GM23338 (cell line): Measurements from ENCODE around the gene PKD2L1. TPM values are rescaled to one million over a fixed set of nuclear protein-coding genes. Genes with fewer than 3 reads are reported as not detected.
A peak's percentile ranks its signal among the peaks of the same experiment; 100 is the strongest.

Experiments used
- ATAC-seq: fragments of 200-7000 bp; cut with Tn5 transposase; 3 replicates; pipeline ENCODE4 v1.9.1; 2020
- DNase-seq: peaks from one replicate; pipeline ENCODE4 v3.0.0-alpha.2; 2015; ENCODE audit warnings: low spot score
- H2AFZ ChIP-seq: fragments of 200-600 bp; sonication (generic); 2 replicates; pipeline ENCODE4 v1.8.0; 2016; ENCODE audit warnings: antibody characterized with exemption, mild to moderate bottlenecking, moderate library complexity
- H3F3A ChIP-seq: fragments of 200-600 bp; sonication (generic); replicated peaks from 2 replicates; pipeline ENCODE4 v1.8.0; 2017; ENCODE audit warnings: antibody characterized with exemption, mixed run types, low read depth
- H3K27ac ChIP-seq: fragments of 200-600 bp; sonication (generic); 2 replicates; pipeline ENCODE4 v1.6.1; 2016; ENCODE audit warnings: low read depth
- H3K27me3 ChIP-seq: fragments of 200-600 bp; sonication (generic); 2 replicates; pipeline ENCODE4 v1.8.0; 2016; ENCODE audit warnings: mild to moderate bottlenecking, mixed run types, moderate library complexity; ENCODE audit not compliant: insufficient read depth
- H3K36me3 ChIP-seq: fragments of 200-600 bp; sonication (generic); 2 replicates; pipeline ENCODE4 v1.8.0; 2016; ENCODE audit warnings: mild to moderate bottlenecking; ENCODE audit not compliant: insufficient read depth
- H3K4me1 ChIP-seq: fragments of 200-600 bp; sonication (generic); 2 replicates; pipeline ENCODE4 v1.8.0; 2016; ENCODE audit warnings: mild to moderate bottlenecking, moderate library complexity; ENCODE audit not compliant: insufficient read depth
- H3K4me2 ChIP-seq: fragments of 200-600 bp; sonication (generic); 2 replicates; pipeline ENCODE4 v1.7.1; 2017; ENCODE audit warnings: mixed run types
- H3K4me3 ChIP-seq: fragments of 200-600 bp; sonication (generic); 2 replicates; pipeline ENCODE4 v1.6.1; 2016; ENCODE audit warnings: mixed run types
- H3K79me2 ChIP-seq: fragments of 200-600 bp; sonication (generic); replicated peaks from 2 replicates; pipeline ENCODE4 v1.8.0; 2017; ENCODE audit warnings: mild to moderate bottlenecking; ENCODE audit not compliant: insufficient read depth
- H3K9me2 ChIP-seq: fragments of 200-600 bp; sonication (generic); 2 replicates; pipeline ENCODE4 v1.8.0; 2017; ENCODE audit not compliant: insufficient read depth
- H4K20me1 ChIP-seq: fragments of 200-600 bp; sonication (generic); replicated peaks from 2 replicates; pipeline ENCODE4 v1.8.0; 2017; ENCODE audit warnings: mild to moderate bottlenecking; ENCODE audit not compliant: insufficient read depth
- H3K27ac Mint-ChIP-seq: 2 replicates; pipeline ENCODE4 v1.8.0; 2020; ENCODE audit warnings: inconsistent platforms, mild to moderate bottlenecking, moderate library complexity, mixed read lengths
- H3K27me3 Mint-ChIP-seq: 3 replicates; pipeline ENCODE4 v1.8.0; 2022; ENCODE audit warnings: low read depth, mild to moderate bottlenecking, moderate library complexity, mixed read lengths, inconsistent platforms; ENCODE audit not compliant: insufficient read depth, poor library complexity
- H3K36me3 Mint-ChIP-seq: 3 replicates; pipeline ENCODE4 v1.8.0; 2021; ENCODE audit warnings: low read depth, mild to moderate bottlenecking, inconsistent platforms, moderate library complexity, mixed read lengths
- H3K4me1 Mint-ChIP-seq: 3 replicates; pipeline ENCODE4 v1.8.0; 2020; ENCODE audit warnings: mild to moderate bottlenecking, inconsistent platforms, mixed read lengths
- H3K4me3 Mint-ChIP-seq: 3 replicates; pipeline ENCODE4 v1.8.0; 2021; ENCODE audit warnings: moderate library complexity, mild to moderate bottlenecking, inconsistent platforms, mixed read lengths
- H3K9me3 Mint-ChIP-seq: 3 replicates; pipeline ENCODE4 v1.8.0; 2020; ENCODE audit warnings: moderate library complexity, mild to moderate bottlenecking, inconsistent platforms, mixed read lengths
- EZH2 ChIP-seq: fragments of 200-600 bp; sonication (generic); IDR thresholded peaks from one replicate; pipeline ENCODE4 v1.8.0; 2017; ENCODE audit warnings: antibody characterized with exemption, mild to moderate bottlenecking, low read depth; ENCODE audit not compliant: unreplicated experiment
- JUNB ChIP-seq: IDR thresholded peaks from one replicate; pipeline ENCODE4 v1.6.1; 2016; ENCODE audit warnings: antibody characterized with exemption; ENCODE audit not compliant: unreplicated experiment
- polyA plus RNA-seq: library from polyadenylated mRNA; unstranded; fragments of >200 nt; fragmentation: Nextera tagmentation; extraction: Ambion mirVana; gene quantifications from 2 replicates; pipeline ENCODE4 v1.2.1, GENCODE V29; 2016
- total RNA-seq: library from RNA; depleted of rRNA; stranded (reverse); fragments of >200 nt; shearing (Covaris generic); gene quantifications from 2 replicates; pipeline ENCODE4 v1.2.3, GENCODE V29; 2014
- TF ChIP-seq, protein P1 (sequence below): fragments of 250-450 bp; sonication (Bioruptor Pico); IDR thresholded peaks from 2 replicates; pipeline ENCODE4 v1.5.0; 2020; ENCODE audit warnings: mild to moderate bottlenecking, moderate library complexity
- TF ChIP-seq, protein P2 (sequence below), 2 experiments: fragments of 200-600 bp in 1 of 2; sonication (generic) in 1 of 2; conservative IDR thresholded peaks; 2 replicates each; pipeline versions ENCODE4 v1.5.1 to v1.6.1; 2016 to 2017; ENCODE audit warnings: antibody characterized with exemption in 2 of 2, low read depth in 2 of 2, mild to moderate bottlenecking in 2 of 2, moderate library complexity in 1 of 2

Gene PKD2L1
- total and polyA plus RNA-seq, 2 experiments from 2014 or later = not detected

DNA sequence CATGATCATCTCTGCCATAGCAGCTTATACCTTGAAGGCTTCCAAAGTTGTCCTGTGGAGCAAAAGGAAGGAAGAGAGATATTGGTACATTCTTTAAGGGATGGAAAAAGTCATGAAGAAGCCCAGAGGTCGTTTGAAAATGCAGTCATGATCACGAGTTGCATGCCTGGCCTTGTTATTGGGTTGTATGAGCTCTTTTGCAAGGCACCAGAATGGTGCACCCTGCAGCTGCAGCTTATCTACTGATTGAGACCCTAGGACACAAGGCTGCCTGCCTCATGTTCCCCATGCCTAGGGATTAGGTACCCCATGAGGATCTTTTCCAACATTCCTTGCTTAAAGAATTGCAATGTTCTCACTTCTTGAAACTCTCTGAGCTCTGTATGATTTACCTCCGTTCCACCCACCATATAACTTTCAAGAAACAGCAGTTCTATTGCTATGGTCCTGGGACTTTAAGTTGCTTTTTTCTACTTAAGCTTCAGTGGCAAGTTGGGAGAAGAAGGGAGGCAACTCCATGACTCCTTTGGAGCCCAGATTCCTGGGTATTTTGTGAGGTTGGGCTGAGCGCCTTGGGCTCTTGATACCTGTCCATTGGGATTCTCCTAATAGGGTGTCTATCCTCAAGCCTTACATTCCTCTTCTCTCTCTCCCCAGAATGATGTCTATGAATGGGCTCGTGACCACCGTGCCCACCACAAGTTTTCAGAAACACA, 23.9 kb upstream of the PKD2L1 start:
- H4K20me1 ChIP-seq = peaks cover 92% of the 10 kb centered on the region
- TF ChIP-seq JUNB = no peak
- TF ChIP-seq, protein P1, sequence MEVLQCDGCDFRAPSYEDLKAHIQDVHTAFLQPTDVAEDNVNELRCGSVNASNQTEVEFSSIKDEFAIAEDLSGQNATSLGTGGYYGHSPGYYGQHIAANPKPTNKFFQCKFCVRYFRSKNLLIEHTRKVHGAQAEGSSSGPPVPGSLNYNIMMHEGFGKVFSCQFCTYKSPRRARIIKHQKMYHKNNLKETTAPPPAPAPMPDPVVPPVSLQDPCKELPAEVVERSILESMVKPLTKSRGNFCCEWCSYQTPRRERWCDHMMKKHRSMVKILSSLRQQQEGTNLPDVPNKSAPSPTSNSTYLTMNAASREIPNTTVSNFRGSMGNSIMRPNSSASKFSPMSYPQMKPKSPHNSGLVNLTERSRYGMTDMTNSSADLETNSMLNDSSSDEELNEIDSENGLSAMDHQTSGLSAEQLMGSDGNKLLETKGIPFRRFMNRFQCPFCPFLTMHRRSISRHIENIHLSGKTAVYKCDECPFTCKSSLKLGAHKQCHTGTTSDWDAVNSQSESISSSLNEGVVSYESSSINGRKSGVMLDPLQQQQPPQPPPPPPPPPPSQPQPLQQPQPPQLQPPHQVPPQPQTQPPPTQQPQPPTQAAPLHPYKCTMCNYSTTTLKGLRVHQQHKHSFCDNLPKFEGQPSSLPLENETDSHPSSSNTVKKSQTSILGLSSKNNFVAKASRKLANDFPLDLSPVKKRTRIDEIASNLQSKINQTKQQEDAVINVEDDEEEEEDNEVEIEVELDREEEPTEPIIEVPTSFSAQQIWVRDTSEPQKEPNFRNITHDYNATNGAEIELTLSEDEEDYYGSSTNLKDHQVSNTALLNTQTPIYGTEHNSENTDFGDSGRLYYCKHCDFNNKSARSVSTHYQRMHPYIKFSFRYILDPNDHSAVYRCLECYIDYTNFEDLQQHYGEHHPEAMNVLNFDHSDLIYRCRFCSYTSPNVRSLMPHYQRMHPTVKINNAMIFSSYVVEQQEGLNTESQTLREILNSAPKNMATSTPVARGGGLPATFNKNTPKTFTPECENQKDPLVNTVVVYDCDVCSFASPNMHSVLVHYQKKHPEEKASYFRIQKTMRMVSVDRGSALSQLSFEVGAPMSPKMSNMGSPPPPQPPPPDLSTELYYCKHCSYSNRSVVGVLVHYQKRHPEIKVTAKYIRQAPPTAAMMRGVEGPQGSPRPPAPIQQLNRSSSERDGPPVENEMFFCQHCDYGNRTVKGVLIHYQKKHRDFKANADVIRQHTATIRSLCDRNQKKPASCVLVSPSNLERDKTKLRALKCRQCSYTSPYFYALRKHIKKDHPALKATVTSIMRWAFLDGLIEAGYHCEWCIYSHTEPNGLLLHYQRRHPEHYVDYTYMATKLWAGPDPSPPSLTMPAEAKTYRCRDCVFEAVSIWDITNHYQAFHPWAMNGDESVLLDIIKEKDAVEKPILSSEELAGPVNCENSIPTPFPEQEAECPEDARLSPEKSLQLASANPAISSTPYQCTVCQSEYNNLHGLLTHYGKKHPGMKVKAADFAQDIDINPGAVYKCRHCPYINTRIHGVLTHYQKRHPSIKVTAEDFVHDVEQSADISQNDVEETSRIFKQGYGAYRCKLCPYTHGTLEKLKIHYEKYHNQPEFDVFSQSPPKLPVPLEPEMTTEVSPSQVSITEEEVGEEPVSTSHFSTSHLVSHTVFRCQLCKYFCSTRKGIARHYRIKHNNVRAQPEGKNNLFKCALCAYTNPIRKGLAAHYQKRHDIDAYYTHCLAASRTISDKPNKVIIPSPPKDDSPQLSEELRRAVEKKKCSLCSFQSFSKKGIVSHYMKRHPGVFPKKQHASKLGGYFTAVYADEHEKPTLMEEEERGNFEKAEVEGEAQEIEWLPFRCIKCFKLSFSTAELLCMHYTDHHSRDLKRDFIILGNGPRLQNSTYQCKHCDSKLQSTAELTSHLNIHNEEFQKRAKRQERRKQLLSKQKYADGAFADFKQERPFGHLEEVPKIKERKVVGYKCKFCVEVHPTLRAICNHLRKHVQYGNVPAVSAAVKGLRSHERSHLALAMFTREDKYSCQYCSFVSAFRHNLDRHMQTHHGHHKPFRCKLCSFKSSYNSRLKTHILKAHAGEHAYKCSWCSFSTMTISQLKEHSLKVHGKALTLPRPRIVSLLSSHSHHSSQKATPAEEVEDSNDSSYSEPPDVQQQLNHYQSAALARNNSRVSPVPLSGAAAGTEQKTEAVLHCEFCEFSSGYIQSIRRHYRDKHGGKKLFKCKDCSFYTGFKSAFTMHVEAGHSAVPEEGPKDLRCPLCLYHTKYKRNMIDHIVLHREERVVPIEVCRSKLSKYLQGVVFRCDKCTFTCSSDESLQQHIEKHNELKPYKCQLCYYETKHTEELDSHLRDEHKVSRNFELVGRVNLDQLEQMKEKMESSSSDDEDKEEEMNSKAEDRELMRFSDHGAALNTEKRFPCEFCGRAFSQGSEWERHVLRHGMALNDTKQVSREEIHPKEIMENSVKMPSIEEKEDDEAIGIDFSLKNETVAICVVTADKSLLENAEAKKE (CRISPR knock-in tag) = no peak
- TF ChIP-seq EZH2 = no peak
- TF ChIP-seq, protein P2, sequence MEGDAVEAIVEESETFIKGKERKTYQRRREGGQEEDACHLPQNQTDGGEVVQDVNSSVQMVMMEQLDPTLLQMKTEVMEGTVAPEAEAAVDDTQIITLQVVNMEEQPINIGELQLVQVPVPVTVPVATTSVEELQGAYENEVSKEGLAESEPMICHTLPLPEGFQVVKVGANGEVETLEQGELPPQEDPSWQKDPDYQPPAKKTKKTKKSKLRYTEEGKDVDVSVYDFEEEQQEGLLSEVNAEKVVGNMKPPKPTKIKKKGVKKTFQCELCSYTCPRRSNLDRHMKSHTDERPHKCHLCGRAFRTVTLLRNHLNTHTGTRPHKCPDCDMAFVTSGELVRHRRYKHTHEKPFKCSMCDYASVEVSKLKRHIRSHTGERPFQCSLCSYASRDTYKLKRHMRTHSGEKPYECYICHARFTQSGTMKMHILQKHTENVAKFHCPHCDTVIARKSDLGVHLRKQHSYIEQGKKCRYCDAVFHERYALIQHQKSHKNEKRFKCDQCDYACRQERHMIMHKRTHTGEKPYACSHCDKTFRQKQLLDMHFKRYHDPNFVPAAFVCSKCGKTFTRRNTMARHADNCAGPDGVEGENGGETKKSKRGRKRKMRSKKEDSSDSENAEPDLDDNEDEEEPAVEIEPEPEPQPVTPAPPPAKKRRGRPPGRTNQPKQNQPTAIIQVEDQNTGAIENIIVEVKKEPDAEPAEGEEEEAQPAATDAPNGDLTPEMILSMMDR (conservative IDR thresholded peaks at IDR 0.05; ENCODE audit: low read depth in 2 of 2) = no peak
- Mint-ChIP-seq H3K4me1 (peaks cover 59% of the 10 kb centered on the region), H3K4me3 (no peak overlapping the region), H3K9me3 (no peaks in the 10 kb centered on the region), H3K27ac (no peak overlapping the region), H3K27me3 (peaks cover 2% of the 10 kb centered on the region), H3K36me3 (peaks cover 94% of the 10 kb centered on the region)
- peak overlapping the region; percentile 78; the same call in 1 of the 2 replicates for H3K27ac ChIP-seq
- peaks cover 94% of the 10 kb centered on the region for H3K79me2 ChIP-seq
- H3F3A ChIP-seq = peaks cover 56% of the 10 kb centered on the region
- no peaks in the 10 kb centered on the region for H3K9me2 ChIP-seq
- H3K4me1 ChIP-seq = peaks cover 74% of the 10 kb centered on the region
- DNase-seq = no peak
- H2AFZ ChIP-seq = no peak overlapping the region
- H3K27me3 ChIP-seq = no peaks in the 10 kb centered on the region
- ATAC-seq = no peak
- no peak overlapping the region; the same call in 1 of the 2 replicates for H3K4me2 ChIP-seq
- H3K36me3 ChIP-seq = peaks cover 97% of the 10 kb centered on the region
- H3K4me3 ChIP-seq = peak overlapping the region; percentile 20
